Measurements from ENCODE around the gene ZFP62.

- TF ChIP-seq POLR2A (IDR thresholded peaks at IDR 0.05; ENCODE audit: low read depth, low read length) (no peak), SPI1 (IDR thresholded peaks at IDR 0.05; ENCODE audit: low read depth, low read length) (no peak), POLR2AphosphoS5 (IDR thresholded peaks at IDR 0.05; ENCODE audit: low read depth, low read length) (no peak)
Observed at GRCh38 chr5:180853121-180853847, 7.8 kb downstream of the ZFP62 start.

All from GM12891 (cell line).